NCI-H2171 treated with DMSO at 0.1 percent for 48 hours (cell line): ENCODE results near the gene KREMEN1.
"Not testable (repeated sequence)": the region's sequence is repeated elsewhere in the genome, so short reads cannot be mapped to it uniquely, and the experiment has no call there.

Source experiments
- DNase-seq: peaks from one replicate; lab custom pipeline; 2025; lab: John Stamatoyannopoulos, UW

Gene KREMEN1

DNA sequence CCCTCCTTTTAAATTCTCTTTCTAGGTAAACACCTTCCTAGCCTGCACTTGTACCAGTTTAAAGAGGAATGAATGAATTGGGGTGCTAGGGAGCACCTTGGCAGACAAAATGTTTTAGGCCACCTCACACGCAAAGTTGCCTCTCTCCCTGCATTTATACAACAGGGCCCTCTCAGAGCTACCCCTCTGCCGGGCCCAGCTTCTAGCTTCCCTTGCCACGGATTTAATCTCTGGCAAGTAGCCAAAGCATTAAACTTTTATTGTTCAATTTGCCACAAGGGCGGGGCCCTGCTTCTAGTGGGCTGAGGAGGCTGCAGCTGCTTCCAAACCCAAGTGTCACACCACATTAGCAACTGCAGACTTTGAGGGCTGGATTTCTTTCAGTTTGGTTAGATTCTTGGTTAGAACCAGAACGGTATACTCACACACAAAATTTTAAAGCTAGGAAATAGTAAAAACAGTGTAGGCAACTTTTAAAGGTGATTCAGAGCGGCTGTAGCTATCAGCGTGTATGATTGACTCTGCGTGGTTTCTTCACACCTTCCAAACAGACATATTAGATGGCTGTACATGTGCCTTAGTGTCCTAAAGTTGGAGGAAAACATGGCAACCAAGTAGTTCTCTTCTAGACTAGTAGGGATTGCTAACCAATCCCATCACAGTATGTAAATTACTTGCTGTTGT is 6.5 kb downstream of the KREMEN1 start:
- DNase-seq = peak; percentile 85

- peak; percentile 92 for DNase-seq
Observed at GRCh38 chr22:29080106-29080975, 7.5 kb downstream of the KREMEN1 start.

- peak; percentile 28 for DNase-seq
Observed at GRCh38 chr22:29081517-29082236, 8.8 kb downstream of the KREMEN1 start.

DNA sequence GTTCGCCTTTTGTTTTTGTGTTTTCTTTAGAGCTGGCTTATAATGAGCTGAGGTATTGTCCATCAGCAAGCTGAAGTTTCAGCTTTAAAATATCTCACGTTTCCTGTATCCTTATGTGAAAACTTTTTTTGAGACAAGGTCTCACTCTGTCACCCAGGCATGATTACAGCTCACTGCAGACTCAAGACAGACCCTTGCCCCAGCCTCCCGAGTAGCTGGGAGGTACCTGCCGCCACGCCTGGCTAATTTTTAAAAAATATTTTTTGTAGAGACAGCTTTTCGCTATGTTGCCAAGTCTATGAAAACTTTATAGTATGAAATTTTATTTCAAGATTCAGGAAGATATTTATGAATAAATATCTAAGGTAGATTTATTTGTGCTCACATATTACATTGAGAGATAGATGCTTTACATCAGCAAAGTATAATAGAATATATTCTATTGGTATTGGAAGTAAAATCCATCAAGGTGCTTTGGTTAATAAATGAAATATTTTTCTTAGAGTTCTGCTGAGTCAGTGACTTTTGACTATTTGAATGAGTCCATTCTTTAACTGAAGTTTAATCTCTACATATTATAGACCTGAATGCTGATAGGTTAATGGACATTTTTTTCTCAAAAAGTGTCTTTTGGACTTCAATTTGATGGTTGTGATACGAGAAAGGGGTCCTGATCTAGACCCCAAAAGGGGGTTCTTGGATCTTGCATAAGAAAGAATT is 10.2 kb downstream of the KREMEN1 start:
- DNase-seq = no peak

GRCh38 chr22:29083576-29083932 is 10.7 kb downstream of the KREMEN1 start:
- not testable (repeated sequence) for DNase-seq

- DNase-seq = peak; percentile 11
Observed at GRCh38 chr22:29083933-29084591, 11.2 kb downstream of the KREMEN1 start.

GRCh38 chr22:29087012-29087411 is 14.2 kb downstream of the KREMEN1 start:
- no peak for DNase-seq

- DNase-seq = no peak
Observed at GRCh38 chr22:29088809-29089208, 16.0 kb downstream of the KREMEN1 start.

DNA sequence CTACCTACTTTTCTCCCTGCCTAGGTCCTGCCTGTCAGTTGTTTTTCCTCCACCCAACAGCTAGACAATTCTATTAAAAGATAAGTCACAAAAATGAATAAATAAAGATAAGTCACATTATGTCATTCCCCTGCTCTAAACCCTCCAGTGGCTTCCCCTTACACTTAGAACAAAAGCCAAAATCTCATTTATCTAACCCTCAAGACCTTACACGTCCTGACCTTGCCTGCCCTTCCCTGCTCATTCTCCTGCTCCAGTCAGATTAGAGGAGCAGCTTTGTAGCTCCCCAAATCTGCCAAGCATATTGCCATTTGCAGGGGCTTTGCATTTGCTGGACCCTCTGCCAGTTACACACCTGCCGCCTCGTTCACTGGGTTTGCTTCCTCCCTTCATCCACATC is 16.7 kb downstream of the KREMEN1 start:
- no peak for DNase-seq

DNA sequence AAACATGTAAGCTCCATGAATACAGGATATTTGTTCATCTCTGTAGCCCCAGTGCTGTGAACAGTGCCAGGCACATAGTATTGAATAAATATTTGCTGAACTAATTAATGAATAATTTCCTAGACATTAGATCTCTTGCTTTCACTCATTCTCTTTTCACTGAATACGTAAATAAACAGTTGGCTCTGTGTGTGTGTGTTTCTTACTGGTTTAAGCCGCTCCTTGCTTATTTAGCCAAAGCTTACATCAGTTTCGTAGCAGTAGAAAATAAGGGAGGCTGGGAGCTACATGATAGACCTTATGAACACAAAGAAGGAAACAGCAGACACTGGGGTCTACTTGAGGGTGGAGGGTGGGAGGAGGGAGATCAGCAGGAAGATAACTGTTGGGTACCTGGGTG is 17.2 kb downstream of the KREMEN1 start:
- no peak for DNase-seq

DNA sequence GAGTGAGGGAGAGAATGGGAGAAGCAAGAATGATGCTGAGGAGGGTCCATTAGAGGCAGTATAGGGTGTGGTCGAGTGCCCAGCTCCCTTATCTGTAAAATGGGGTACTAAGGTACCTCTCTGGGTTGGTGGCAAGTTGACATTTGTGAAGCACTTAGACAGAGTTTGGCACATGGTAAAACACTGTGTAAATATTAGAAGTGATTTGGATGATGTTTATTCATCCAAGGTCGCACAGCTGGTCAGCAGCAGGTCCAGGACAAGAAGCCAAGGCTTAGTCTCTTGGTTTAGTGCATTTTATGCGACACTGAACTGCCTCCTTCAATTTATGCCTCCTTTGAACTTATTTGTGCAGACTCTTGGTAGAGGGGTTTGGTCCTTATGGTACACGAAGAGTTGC is 19.4 kb downstream of the KREMEN1 start:
- no peak for DNase-seq

- no peak for DNase-seq
Observed at GRCh38 chr22:29093030-29093429, 20.2 kb downstream of the KREMEN1 start.

GRCh38 chr22:29093501-29094300 is 20.9 kb downstream of the KREMEN1 start:
- no peak for DNase-seq

DNA sequence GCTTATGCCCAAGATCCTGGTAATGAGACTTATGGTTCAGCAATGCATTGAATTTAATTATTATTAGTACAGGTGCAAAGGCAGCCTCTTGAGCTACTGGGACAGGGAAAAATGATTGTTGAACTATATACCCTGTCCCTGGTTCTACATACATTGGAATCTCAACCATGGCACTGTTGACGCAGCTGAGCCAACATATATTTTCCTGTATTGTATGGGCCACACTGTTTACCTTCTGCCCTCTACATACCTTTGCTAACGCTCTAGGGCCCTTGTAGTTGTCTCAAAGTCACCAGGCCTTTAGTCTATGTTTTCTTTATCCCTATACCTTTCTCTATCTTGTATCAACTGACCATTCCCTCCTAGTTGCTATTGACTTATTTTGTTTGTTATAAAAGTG is 22.6 kb downstream of the KREMEN1 start:
- DNase-seq = no peak

DNA sequence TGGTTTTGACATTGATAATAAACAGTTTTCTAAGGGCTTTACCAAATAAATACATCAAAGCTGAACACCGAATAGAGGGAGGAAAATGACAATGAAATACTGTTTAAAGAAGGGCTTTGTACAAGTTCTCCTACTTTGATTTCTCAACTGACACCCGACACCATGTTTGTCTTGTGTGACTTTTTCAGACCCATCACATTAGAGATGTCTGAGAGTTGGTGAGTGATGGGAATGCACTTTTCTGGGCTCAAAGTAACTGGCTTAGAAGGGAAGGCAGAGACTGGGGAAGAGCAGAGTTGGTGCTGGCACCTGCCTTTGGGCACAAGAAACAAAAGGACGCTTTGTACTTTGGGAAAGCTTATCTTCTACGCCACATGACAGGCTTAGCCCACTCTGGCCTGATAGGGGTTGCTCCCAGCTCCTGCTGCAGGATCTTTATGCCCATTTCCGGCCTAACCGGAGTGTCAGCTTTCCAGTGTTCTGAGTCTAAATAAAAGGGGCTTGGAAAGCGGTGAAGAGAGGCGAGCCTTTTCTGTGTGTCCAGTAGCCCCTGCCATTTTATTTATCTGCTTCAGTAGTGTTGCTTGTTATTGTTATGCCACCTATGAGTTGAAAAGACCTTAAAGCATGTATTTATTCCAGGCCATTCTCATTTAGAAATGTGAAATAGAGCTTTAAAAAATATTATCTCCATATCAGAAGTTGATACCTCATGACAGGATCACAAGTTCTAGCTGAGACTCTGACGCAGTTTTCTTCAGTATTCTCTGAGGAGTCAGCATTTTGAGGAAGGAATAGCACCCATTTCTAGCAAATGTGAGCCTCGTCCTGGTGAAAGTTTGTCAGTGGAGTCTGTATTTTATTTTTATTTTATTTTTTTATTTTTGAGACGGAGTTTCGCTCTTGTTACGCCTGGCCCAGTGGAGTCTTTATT is 24.2 kb downstream of the KREMEN1 start:
- peak; percentile 44 for DNase-seq

- DNase-seq = no peak
Observed at GRCh38 chr22:29098296-29098695, 25.5 kb downstream of the KREMEN1 start.

- DNase-seq = peak; percentile 70
Observed at GRCh38 chr22:29102300-29102699, 29.5 kb downstream of the KREMEN1 start.

DNA sequence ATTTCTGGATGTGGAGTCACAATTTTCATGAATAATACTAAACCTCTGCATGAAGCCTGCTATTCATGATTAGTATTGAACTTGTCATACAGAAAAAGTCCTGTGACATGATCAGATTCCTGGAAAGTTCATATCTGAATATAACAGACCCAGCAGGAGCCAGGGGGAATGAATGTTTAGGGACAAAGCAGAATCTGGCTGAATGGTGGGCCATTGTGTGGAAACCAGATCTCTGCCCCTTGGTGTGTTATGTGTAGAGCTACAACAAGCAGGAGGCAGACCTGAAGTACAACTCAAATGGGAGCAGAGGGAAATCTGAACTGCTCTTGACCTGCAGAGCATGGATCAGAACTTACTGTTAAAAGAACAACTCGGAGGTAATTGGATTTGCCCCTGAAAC is 30.3 kb downstream of the KREMEN1 start:
- DNase-seq = no peak

DNA sequence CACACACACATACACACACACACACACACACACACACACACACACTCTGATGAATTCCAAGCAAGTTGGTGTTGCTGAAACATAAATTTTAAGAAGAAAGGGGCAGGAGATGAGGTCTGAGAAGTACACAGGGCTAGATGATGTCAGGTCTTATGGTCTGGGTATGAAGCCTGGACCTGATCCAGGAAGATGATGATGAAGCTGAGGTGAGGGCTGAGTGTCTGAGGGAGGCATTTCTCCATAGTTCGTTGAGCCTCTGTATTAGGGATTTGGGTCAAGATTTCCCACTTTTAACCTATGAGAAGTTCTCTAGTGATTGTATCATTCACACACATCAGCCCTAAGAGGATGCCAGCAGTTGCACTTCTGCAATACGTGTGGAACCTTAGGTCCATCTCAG is 32.6 kb downstream of the KREMEN1 start:
- DNase-seq = peak; percentile 29

DNA sequence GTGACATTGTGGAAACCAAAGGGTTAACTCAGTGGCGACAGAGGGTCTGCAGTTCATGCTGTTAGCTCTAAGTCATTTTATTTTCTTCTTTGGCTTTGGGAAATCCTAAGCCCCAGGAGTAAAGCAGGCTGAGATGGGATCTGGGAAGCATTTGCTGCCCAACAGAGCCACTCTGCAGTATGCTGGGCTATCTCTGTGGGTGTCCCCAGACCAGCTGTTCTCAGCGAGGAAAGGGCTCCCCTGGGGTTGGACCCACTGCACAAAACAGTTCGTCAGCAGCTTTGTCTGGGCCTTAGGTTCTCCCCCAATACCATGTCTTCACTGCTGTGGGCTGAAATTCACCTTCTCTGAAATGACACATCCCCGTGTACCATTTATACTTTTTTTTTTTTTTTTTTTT is 34.0 kb downstream of the KREMEN1 start:
- DNase-seq = peak; percentile 77
